HG03108 (cell line): ENCODE results near the gene PGBD4.
"Not testable (repeated sequence)": the region's sequence is repeated elsewhere in the genome, so short reads cannot be mapped to it uniquely, and the experiment has no call there.

ENCODE experiments used
- ATAC-seq: cut with Tn5 transposase; IDR thresholded peaks from one replicate; pipeline ENCODE4 v1.9.1; 2021; ENCODE audit warnings: moderate library complexity; ENCODE audit not compliant: unreplicated experiment

The PGBD4 gene

DNA sequence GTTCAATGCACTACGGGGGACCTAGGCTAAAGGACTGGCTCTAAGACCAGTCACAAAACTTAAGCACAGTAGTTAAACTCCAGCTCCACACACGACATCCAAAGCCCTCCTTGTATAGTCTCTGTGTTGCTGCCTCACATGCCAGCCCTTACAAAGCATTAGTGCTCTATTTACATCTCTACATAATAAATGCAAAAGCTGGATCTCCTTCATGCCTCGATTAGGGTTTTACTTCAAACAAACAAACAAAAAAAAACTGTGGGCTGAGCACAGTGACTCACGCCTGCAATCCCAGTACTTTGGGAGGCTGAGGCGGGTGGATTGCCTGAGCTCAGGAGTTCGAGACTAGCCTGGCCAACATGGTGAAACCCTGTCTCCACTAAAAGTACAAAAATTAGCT is 9.6 kb downstream of the PGBD4 start:
- ATAC-seq, result no peak

GRCh38 chr15:34114215-34114614 is 12.3 kb downstream of the PGBD4 start:
- ATAC-seq, result no peak

DNA sequence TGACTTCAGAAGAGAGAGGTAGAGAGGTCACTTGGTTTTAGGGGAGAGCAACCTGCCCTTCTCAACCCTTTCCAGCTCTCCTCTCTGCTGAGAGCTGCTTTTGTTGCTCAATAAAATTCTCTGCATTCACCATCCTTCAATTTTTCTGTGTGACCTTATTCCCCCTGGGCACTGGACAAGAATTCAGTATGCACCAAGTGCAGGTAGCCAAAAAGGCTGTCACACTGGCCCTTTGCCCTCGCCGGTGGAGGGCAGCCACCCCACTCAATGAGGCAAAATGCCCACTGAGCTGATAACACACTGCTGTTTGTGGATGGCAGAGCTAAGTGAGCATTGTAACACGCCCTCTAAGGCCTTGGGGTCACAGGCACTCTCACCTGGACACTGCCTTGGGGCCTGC is 12.9 kb downstream of the PGBD4 start:
- ATAC-seq, result no peak

- ATAC-seq, result no peak
These were observed 14.7 kb downstream of the PGBD4 start for GRCh38 chr15:34116620-34117019.

- ATAC-seq, result no peak
These were observed 17.4 kb downstream of the PGBD4 start for GRCh38 chr15:34119291-34119690.

- ATAC-seq, result not testable (repeated sequence)
These were observed 18.5 kb downstream of the PGBD4 start for GRCh38 chr15:34120420-34120819.

GRCh38 chr15:34121786-34122185 is 19.9 kb downstream of the PGBD4 start:
- not testable (repeated sequence) for ATAC-seq

- no peak for ATAC-seq
These were observed 20.9 kb downstream of the PGBD4 start for GRCh38 chr15:34122771-34123183.

DNA sequence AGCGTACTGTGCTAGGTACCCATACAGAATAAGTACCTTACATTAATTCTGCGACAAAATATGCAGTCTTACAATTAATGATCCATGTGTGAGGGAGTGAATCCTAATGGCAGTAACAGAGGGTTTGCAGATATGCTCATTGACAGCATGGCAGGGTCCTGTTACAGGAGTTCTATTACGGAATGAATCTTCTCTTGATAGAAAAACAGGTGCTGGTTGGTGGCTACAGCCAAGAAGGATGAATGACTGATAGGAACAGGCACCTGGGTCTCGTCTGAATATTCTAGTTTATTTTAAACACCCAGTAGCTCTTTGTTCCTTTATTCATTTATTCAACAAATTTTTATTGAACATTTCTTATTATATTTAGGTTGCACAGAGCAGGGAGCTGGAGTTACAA is 22.8 kb downstream of the PGBD4 start:
- ATAC-seq, result no peak

DNA sequence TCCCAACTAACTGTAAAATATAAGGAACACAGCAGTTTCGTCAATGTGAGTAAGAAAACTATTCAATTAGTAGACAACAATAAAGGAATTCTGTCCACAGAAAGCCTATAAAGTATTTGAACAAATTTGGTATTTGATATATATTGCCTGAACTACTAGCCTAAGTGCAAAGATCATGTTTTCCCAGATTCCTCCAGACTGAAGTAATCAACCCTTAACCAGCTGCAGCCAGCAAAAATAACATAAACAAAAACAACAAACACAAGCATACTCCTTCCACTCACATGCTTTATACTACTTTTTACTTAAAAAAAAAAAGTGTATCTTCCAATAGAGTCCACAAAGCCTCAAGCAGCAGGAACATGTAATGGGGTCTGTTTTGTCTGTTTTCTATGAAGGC is 24.1 kb downstream of the PGBD4 start:
- no peak for ATAC-seq

- ATAC-seq, result no peak
These were observed 24.6 kb downstream of the PGBD4 start for GRCh38 chr15:34126522-34126921.

- no peak for ATAC-seq
These were observed 27.0 kb downstream of the PGBD4 start for GRCh38 chr15:34128898-34129297.

- ATAC-seq, result no peak
These were observed 31.0 kb downstream of the PGBD4 start for GRCh38 chr15:34132881-34133280.

GRCh38 chr15:34133511-34133910 is 31.6 kb downstream of the PGBD4 start:
- no peak for ATAC-seq

DNA sequence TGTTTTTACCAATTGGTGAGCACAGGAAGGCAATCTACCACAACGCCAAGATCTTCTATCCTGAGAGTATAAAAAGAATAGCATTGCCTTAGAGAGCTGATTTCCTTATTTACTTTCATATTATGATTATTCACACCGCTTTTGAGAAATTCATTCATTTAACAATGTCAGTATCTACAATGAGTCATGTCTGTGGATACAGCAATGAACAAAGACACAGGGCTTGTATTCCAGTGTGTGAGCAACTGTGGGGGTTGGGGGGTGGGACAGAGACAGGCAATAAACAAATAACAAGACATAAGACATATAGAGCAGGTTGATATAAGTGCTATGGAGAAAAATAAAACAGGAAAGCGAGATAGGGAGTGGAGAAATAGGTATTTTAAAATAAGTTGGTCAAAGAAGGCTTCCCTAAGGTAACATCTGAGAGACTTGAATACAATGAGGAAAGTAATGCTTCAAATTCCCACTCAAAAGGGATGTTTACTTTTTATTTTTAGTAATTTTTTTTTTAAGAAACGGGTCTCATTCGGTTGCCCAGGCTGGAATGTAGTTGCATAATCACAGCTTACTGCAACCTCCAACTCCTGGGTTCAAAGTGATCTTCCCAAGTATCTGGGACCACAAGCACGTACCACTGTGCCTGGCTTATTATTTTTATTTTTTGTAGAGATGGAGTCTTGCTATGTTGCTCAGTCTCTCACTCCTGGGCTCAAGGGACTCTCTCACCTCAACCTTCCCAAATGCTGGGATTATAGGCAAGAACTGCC is 45.7 kb downstream of the PGBD4 start:
- ATAC-seq, result no peak

GRCh38 chr15:34154725-34155204 is 52.9 kb downstream of the PGBD4 start:
- no peak for ATAC-seq

GRCh38 chr15:34155859-34156258 is 54.0 kb downstream of the PGBD4 start:
- no peak for ATAC-seq
